ENCODE measurements around the gene B4GALT5. TPM values are rescaled to one million over a fixed set of nuclear protein-coding genes. Genes with fewer than 3 reads are reported as not detected.
A peak's percentile ranks its signal among the peaks of the same experiment; 100 is the strongest.

Gene B4GALT5
- total and polyA plus RNA-seq, 4 donors, result 8.3 to 38.3 (median 22.3) TPM

DNA sequence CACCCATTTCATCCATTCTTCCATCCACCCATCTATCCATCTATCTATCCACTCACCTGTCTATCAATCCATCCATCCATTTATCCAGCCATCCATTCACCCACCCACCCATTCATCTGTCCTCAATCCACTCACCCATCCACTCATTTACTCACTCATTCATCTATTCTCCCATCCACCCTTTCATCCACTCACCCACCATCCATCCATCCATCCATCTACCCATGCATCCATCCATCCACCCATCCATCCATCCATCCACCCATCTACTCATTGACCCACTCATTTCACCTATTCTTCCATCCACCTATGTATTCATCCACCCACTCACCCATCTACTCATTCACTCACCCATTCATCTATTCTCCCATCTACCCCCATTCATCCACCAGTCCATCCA is 121.6 kb downstream of the B4GALT5 start:
- intact Hi-C loops (cut with DNase I), result no loop called here
- Histone ChIP-seq H3K27ac (ENCODE audit: low read depth in 1 of 2, low read length in 2 of 2) (peak overlapping the region; percentile 28 to 73), H3K4me1 (ENCODE audit: control insufficient read depth in 1 of 2, insufficient read depth in 2 of 2, low read length in 2 of 2) (peaks cover 0 to 3% of the 10 kb centered on the region in 2 donors), H3K4me3 (ENCODE audit: low read length in 2 of 2) (no peak overlapping the region), H3K9me3 (ENCODE audit: control insufficient read depth, low read length) (no peaks in the 10 kb centered on the region), H3K27me3 (ENCODE audit: control insufficient read depth in 1 of 2, insufficient read depth in 2 of 2, low read length in 1 of 2) (no peaks in the 10 kb centered on the region), H3K36me3 (ENCODE audit: control insufficient read depth in 1 of 2, insufficient read depth in 2 of 2, low read length in 1 of 2) (no peaks in the 10 kb centered on the region)
- DNase-seq (no peak), ATAC-seq (ENCODE audit: low FRiP score) (no peak)

DNA sequence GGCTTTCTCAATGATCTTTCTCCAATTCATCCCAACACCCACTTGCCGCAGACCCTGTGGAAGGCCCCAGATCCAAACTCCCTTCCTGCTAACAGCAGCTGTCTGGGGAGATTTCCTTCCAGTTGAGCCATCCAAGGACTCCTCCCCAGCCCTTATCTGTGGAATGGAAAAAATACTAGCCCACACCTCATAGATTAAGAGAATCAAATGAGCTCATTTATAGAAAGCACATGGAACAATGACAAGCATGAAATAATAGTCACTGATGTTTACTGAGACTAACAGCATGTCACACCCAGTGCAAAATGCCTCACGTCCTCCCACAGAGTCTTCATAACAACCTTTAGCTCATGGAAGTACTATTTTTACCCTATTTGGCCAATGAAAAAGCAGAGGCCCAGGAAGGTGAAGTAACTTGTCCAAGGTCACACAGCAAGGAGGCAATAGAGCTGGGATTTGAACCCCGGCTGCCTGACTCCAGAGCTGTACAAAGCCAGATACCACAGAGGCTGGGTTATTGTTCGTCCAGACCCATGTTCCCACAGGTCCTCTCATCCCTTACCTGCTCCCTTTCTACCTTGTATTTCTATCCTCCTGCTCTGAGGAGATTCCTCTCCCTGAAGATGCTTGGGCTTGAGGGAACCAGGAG is 122.3 kb downstream of the B4GALT5 start:
- peak; percentile 46 for ATAC-seq (ENCODE audit: low FRiP score)
- intact Hi-C loops (cut with DNase I), result loop anchor here in 1 of 2 donors (2.0 kb wide), 1 partner anchor 31 kb away; no protein-coding TSS in a partner anchor
- peaks cover 0 to 4% of the 10 kb centered on the region in 2 donors for H3K4me1 ChIP-seq (ENCODE audit: control insufficient read depth in 1 of 2, insufficient read depth in 2 of 2, low read length in 2 of 2)
- H3K27ac ChIP-seq (ENCODE audit: low read depth in 1 of 2, low read length in 2 of 2), result peak overlapping the region; percentile 73 to 84
- no peaks in the 10 kb centered on the region for H3K9me3 ChIP-seq (ENCODE audit: control insufficient read depth, low read length)
- DNase-seq, result no peak
- no peaks in the 10 kb centered on the region for H3K27me3 ChIP-seq (ENCODE audit: control insufficient read depth in 1 of 2, insufficient read depth in 2 of 2, low read length in 1 of 2)
- H3K36me3 ChIP-seq (ENCODE audit: control insufficient read depth in 1 of 2, insufficient read depth in 2 of 2, low read length in 1 of 2), result no peaks in the 10 kb centered on the region
- WGBS, 2 donors, result 45 to 55% methylated on average over 4 of the region's 4 CpGs
- no peak overlapping the region for H3K4me3 ChIP-seq (ENCODE audit: low read length in 2 of 2)

DNA sequence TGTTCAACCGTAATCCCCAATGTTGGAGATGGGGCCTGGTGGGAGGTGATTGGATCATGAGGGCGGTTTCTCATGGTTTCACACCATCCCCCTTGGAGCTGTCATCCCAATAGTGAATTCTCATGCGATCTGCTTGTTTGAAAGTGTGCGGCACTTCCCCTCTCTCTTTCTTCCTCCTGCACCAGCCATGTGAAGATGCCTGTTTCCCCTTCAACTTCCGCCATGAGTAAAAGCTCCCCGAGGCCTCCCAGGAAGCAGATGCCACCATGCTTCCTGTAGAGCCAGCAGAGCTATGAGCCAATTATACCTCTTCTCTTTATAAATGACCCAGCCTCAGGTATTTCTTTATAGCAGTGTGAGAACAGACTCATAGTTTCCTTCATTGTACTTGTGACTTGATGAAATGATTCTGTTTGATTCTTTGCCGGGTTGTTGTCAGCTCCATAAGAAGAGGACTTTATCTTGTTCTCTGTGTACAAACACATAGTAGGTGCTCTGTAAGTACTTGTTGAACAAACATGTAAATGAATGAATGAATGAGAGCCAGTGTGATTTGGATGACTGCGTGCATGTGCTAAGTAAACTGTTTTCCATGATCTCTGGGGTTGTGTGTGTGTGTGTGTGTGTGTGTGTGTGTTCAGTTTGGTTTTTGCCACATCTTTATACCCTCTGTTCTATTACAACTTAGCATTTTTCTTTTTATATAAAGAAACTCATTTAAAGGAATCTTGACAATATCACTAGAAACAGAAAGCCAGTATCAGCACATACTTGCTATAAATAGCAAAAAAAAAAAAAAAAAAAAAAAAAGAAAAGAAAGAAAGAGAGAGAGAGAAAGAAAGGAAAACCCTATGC is 123.3 kb downstream of the B4GALT5 start:
- ATAC-seq (ENCODE audit: low FRiP score), result no peak

DNA sequence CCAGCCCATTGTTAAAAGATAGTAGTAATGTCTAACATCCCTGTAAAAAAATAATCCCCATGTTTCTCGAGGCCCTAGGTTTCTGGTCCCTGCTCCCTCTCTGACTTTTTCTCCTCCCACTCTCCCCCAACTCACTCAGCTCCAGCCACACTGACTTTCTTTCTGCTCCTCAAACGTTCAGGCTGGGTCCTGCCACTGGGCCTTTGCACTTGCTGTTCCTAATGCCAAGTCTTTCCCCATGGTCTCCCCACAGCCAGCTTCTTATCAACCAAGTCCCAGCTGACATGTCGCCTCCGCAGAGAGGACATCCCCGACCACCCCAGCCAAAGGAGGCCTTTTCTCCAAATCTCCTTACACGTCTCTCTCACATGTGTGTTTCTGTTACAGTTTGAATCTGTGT is 123.9 kb downstream of the B4GALT5 start:
- Histone ChIP-seq H3K27ac (ENCODE audit: low read depth in 1 of 2, low read length in 2 of 2) (peak overlapping the region in 1 of 2 donors; percentile 83), H3K4me1 (ENCODE audit: control insufficient read depth in 1 of 2, insufficient read depth in 2 of 2, low read length in 2 of 2) (peaks cover 4 to 5% of the 10 kb centered on the region in 2 donors), H3K4me3 (ENCODE audit: low read length in 2 of 2) (no peak overlapping the region), H3K9me3 (ENCODE audit: control insufficient read depth, low read length) (no peaks in the 10 kb centered on the region), H3K36me3 (ENCODE audit: control insufficient read depth in 1 of 2, insufficient read depth in 2 of 2, low read length in 1 of 2) (no peaks in the 10 kb centered on the region), H3K27me3 (ENCODE audit: control insufficient read depth in 1 of 2, insufficient read depth in 2 of 2, low read length in 1 of 2) (no peaks in the 10 kb centered on the region)
- DNase-seq (no peak), ATAC-seq (ENCODE audit: low FRiP score) (no peak)
- intact Hi-C loops (cut with DNase I), result loop anchor here in 1 of 2 donors (2.0 kb wide), 1 partner anchor 29 kb away; no protein-coding TSS in a partner anchor
- 90 to 91% methylated on average over 6 of the region's 6 CpGs for WGBS, 2 donors

More for the DNA sequence above, 123.3 kb downstream of the B4GALT5 start:
- H3K27me3 ChIP-seq (ENCODE audit: control insufficient read depth in 1 of 2, insufficient read depth in 2 of 2, low read length in 1 of 2), result no peaks in the 10 kb centered on the region
- DNase-seq, result no peak
- no peaks in the 10 kb centered on the region for H3K36me3 ChIP-seq (ENCODE audit: control insufficient read depth in 1 of 2, insufficient read depth in 2 of 2, low read length in 1 of 2)
- peaks cover under 1 to 4% of the 10 kb centered on the region in 2 donors for H3K4me1 ChIP-seq (ENCODE audit: control insufficient read depth in 1 of 2, insufficient read depth in 2 of 2, low read length in 2 of 2)
- H3K27ac ChIP-seq (ENCODE audit: low read depth in 1 of 2, low read length in 2 of 2), result peak overlapping the region; percentile 77 to 83
- 70 to 74% methylated on average over 8 of the region's 8 CpGs for WGBS, 2 donors
- no peak overlapping the region for H3K4me3 ChIP-seq (ENCODE audit: low read length in 2 of 2)
- intact Hi-C loops (cut with DNase I), result loop anchor here in 1 of 2 donors (2.0 kb wide), 1 partner anchor 30 kb away; no protein-coding TSS in a partner anchor
- H3K9me3 ChIP-seq (ENCODE audit: control insufficient read depth, low read length), result no peaks in the 10 kb centered on the region

DNA sequence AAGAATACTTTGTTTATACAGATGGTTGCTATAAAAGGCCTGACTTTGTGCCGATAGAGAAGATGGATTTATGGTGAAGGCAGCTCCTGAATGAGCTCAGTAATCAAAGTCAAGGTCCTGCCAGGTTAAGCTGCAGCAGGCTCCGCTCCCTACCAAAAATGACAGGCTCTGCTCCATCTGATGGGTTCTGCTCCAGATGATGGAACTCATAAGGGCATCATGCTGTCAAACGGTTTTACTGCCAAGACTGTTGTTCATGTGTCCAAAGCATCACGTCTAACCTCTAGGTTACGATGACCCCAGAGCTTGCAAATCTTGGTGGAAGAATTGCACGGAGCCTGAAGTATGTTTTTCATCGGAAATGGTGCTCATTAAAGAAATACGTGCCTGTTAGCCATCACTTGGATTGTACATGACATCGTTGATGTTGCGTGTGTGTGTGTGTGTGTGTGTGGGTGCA is 126.5 kb downstream of the B4GALT5 start:
- peaks cover 4 to 8% of the 10 kb centered on the region in 2 donors for H3K4me1 ChIP-seq (ENCODE audit: control insufficient read depth in 1 of 2, insufficient read depth in 2 of 2, low read length in 2 of 2)
- H3K27ac ChIP-seq (ENCODE audit: low read depth in 1 of 2, low read length in 2 of 2), result peak overlapping the region in 1 of 2 donors; percentile 78
- DNase-seq, result no peak
- H3K36me3 ChIP-seq (ENCODE audit: control insufficient read depth in 1 of 2, insufficient read depth in 2 of 2, low read length in 1 of 2), result no peaks in the 10 kb centered on the region
- WGBS, 2 donors, result 7% methylated on average over 10 of the region's 10 CpGs
- no peaks in the 10 kb centered on the region for H3K27me3 ChIP-seq (ENCODE audit: control insufficient read depth in 1 of 2, insufficient read depth in 2 of 2, low read length in 1 of 2)
- intact Hi-C loops (cut with DNase I), result no loop called here
- no peaks in the 10 kb centered on the region for H3K9me3 ChIP-seq (ENCODE audit: control insufficient read depth, low read length)
- no peak overlapping the region for H3K4me3 ChIP-seq (ENCODE audit: low read length in 2 of 2)
- no peak for ATAC-seq (ENCODE audit: low FRiP score)

DNA sequence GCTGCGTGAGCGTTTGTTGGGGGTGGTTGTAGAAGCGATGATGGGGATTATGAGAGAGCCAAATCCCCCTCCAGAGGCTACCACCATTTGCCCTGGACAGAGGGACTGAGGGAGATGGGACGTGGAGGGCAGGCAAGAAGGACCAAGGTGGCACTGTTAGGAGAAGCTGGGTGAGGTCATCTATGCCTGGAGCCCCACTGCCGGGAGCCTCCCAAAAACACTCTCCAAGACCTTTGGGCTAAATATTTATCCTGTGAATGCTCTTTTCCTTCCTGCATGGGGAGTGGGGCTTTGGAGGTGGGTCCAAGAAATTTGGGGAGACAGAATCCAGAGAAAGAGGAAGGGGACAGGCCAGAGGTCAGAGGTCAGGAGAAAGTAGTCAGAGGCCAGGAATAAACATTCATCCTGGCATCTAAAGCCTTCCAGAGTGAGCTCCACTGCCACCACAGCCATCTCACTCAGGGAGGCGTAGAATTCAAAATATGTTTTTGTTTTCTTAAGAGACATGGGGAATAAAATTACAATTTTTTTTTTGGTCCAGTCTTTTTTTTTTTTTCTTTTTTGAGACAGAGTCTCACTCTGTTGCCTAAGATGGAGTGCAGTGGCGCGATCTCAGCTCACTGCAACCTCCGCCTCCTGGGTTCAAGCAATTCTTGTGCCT is 128.0 kb downstream of the B4GALT5 start:
- H3K27ac ChIP-seq (ENCODE audit: low read depth in 1 of 2, low read length in 2 of 2), result peak overlapping the region; percentile 75 to 91
- H3K27me3 ChIP-seq (ENCODE audit: control insufficient read depth in 1 of 2, insufficient read depth in 2 of 2, low read length in 1 of 2), result no peaks in the 10 kb centered on the region
- intact Hi-C loops (cut with DNase I), result no loop called here
- ATAC-seq (ENCODE audit: low FRiP score), result no peak
- no peaks in the 10 kb centered on the region for H3K36me3 ChIP-seq (ENCODE audit: control insufficient read depth in 1 of 2, insufficient read depth in 2 of 2, low read length in 1 of 2)
- 31 to 36% methylated on average over 9 of the region's 9 CpGs for WGBS, 2 donors
- peaks cover 4 to 8% of the 10 kb centered on the region in 2 donors for H3K4me1 ChIP-seq (ENCODE audit: control insufficient read depth in 1 of 2, insufficient read depth in 2 of 2, low read length in 2 of 2)
- no peak for DNase-seq
- no peak overlapping the region for H3K4me3 ChIP-seq (ENCODE audit: low read length in 2 of 2)
- H3K9me3 ChIP-seq (ENCODE audit: control insufficient read depth, low read length), result no peaks in the 10 kb centered on the region

DNA sequence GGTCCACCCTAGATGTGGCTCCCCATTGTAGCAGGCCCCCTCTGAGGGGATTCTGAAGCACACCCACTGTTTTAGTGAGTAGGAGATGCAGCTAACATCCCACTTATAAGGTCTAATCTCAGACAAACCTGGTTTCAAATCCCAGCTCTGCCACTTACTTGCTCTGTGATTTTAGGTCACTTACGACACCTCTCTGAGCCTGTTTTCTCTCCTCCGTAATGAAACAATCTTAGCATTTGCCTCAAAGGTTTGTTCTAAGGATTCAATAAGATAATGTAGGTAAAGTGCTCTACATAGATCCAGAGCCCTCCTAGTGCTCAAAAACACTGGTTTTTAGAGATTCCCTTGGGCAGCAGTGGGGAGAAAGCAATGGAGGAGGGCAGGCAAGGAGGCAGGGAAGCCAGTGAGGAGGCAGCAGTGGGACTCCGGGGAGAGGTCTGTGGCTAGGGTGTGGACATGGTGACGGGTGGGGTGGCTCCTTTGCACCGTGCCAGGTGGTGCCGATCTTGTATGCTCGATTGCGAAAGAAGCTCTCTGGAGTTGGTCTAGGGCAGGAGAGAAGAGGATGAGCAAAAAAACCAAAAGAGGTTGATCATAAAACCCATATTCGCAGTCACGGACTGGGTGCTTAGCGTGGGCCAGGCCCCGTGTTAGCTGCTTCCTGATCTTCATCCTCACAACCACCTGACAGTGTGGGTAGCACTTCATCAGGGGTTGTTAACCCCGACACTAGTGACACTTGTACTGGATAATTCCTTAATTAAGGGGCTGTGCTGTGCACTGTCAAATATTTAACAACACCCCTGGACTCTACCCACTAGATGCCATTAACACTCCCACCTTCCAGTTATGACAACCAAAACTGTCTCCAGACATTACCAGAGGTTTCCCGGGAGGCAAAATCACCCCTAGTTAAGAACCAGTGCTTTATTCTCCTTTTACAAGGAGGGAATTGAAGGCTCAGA is 129.0 kb downstream of the B4GALT5 start:
- WGBS, 2 donors, result 78 to 79% methylated on average over 14 of the region's 14 CpGs
- no peak overlapping the region for H3K4me3 ChIP-seq (ENCODE audit: low read length in 2 of 2)
- DNase-seq, result no peak
- ATAC-seq (ENCODE audit: low FRiP score), result no peak
- no peaks in the 10 kb centered on the region for H3K27me3 ChIP-seq (ENCODE audit: control insufficient read depth in 1 of 2, insufficient read depth in 2 of 2, low read length in 1 of 2)
- H3K36me3 ChIP-seq (ENCODE audit: control insufficient read depth in 1 of 2, insufficient read depth in 2 of 2, low read length in 1 of 2), result no peaks in the 10 kb centered on the region
- H3K4me1 ChIP-seq (ENCODE audit: control insufficient read depth in 1 of 2, insufficient read depth in 2 of 2, low read length in 2 of 2), result peaks cover 4 to 10% of the 10 kb centered on the region in 2 donors
- intact Hi-C loops (cut with DNase I), result no loop called here
- no peaks in the 10 kb centered on the region for H3K9me3 ChIP-seq (ENCODE audit: control insufficient read depth, low read length)
- H3K27ac ChIP-seq (ENCODE audit: low read depth in 1 of 2, low read length in 2 of 2), result peak overlapping the region; percentile 33 to 91
